ENCODE results near the gene MXD1.
"Not testable (repeated sequence)": the region's sequence is repeated elsewhere in the genome, so short reads cannot be mapped to it uniquely, and the experiment has no call there.

MXD1 gene

GRCh38 chr2:69950671-69951070 is 35.8 kb downstream of the MXD1 start:
- DNase-seq (ENCODE audit: insufficient read length, low spot score); FAIRE-seq: not testable (repeated sequence)

GRCh38 chr2:69952336-69953115 is 37.6 kb downstream of the MXD1 start:
- no peak for FAIRE-seq
- DNase-seq (ENCODE audit: insufficient read length, low spot score): no peak

GRCh38 chr2:69954084-69954483 is 39.2 kb downstream of the MXD1 start:
- FAIRE-seq: no peak
- no peak for DNase-seq (ENCODE audit: insufficient read length, low spot score)

- FAIRE-seq (no peak), DNase-seq (ENCODE audit: insufficient read length, low spot score) (no peak)
Observed at GRCh38 chr2:69955029-69955428, 40.1 kb downstream of the MXD1 start.

GRCh38 chr2:69956475-69956979 is 41.6 kb downstream of the MXD1 start:
- DNase-seq (ENCODE audit: insufficient read length, low spot score) (no peak), FAIRE-seq (no peak)

- no peak for FAIRE-seq
- no peak for DNase-seq (ENCODE audit: insufficient read length, low spot score)
Observed at GRCh38 chr2:69957965-69958364, 43.1 kb downstream of the MXD1 start.

- DNase-seq (ENCODE audit: insufficient read length, low spot score) (no peak), FAIRE-seq (no peak)
Observed at GRCh38 chr2:69958480-69958879, 43.6 kb downstream of the MXD1 start.

GRCh38 chr2:69959425-69959824 is 44.5 kb downstream of the MXD1 start:
- DNase-seq (ENCODE audit: insufficient read length, low spot score) (no peak), FAIRE-seq (no peak)

- FAIRE-seq: no peak
- no peak for DNase-seq (ENCODE audit: insufficient read length, low spot score)
Observed at GRCh38 chr2:69960821-69961220, 45.9 kb downstream of the MXD1 start.

- FAIRE-seq (no peak), DNase-seq (ENCODE audit: insufficient read length, low spot score) (no peak)
Observed at GRCh38 chr2:69961496-69961895, 46.6 kb downstream of the MXD1 start, which contains the start of gene ASPRV1. Gene ASPRV1, minus strand, starts transcription at chr2:69961631. Its CDS starts 195 bp downstream, at chr2:69961436.

- no peak for DNase-seq (ENCODE audit: insufficient read length, low spot score)
- FAIRE-seq: no peak
Observed at GRCh38 chr2:69962986-69963730, 48.2 kb downstream of the MXD1 start.

- FAIRE-seq (no peak), DNase-seq (ENCODE audit: insufficient read length, low spot score) (no peak)
Observed at GRCh38 chr2:69964353-69964841, 49.5 kb downstream of the MXD1 start.

GRCh38 chr2:69965756-69966445 is 51.0 kb downstream of the MXD1 start:
- no peak for DNase-seq (ENCODE audit: insufficient read length, low spot score)
- FAIRE-seq: no peak

- FAIRE-seq: no peak
Observed at GRCh38 chr2:69966496-69966895, 51.6 kb downstream of the MXD1 start.

GRCh38 chr2:69968609-69969008 is 53.7 kb downstream of the MXD1 start:
- FAIRE-seq (no peak), DNase-seq (ENCODE audit: insufficient read length, low spot score) (no peak)

More at GRCh38 chr2:69966496-69966895, 51.6 kb downstream of the MXD1 start:
- DNase-seq (ENCODE audit: insufficient read length, low spot score): no peak

- no peak for DNase-seq (ENCODE audit: insufficient read length, low spot score)
- no peak for FAIRE-seq
Observed at GRCh38 chr2:69969126-69969983, 54.4 kb downstream of the MXD1 start.

GRCh38 chr2:69969991-69970390 is 55.1 kb downstream of the MXD1 start:
- DNase-seq (ENCODE audit: insufficient read length, low spot score): no peak
- no peak for FAIRE-seq

GRCh38 chr2:69972822-69973221 is 57.9 kb downstream of the MXD1 start:
- DNase-seq (ENCODE audit: insufficient read length, low spot score) (no peak), FAIRE-seq (no peak)

GRCh38 chr2:69973335-69973735 is 58.4 kb downstream of the MXD1 start:
- DNase-seq (ENCODE audit: insufficient read length, low spot score) (no peak), FAIRE-seq (no peak)
